OCI-LY7 (cell line): ENCODE results near the gene USP16. TPM values are rescaled to one million over a fixed set of nuclear protein-coding genes. Genes with fewer than 3 reads are reported as not detected.
A peak's percentile ranks its signal among the peaks of the same experiment; 100 is the strongest.

Experiments
- BruUV-seq: library from RNA; stranded (reverse); fragments of 400-500 nt; replicated peaks from 2 replicates; lab custom pipeline; 2021; lab: Mats Ljungman, UMichigan
- CTCF ChIA-PET: fragments of 300-600 bp; sonication (Branson Sonifier 250); formaldehyde crosslinking; loops from one replicate; lab custom pipeline; 2022; ENCODE audit warnings: antibody characterized with exemption; ENCODE audit not compliant: unreplicated experiment; lab: Charles Lee
- POLR2A ChIA-PET: fragments of 300-600 bp; sonication (Branson Sonifier 250); formaldehyde crosslinking; loops from one replicate; lab custom pipeline; 2022; ENCODE audit warnings: antibody characterized with exemption; lab: Charles Lee
- DNase-seq: peaks from one replicate; pipeline ENCODE4 v3.0.0-alpha.2; 2015; ENCODE audit warnings: low spot score
- H2AFZ ChIP-seq: fragments of 200-600 bp; sonication (generic), shearing (Covaris generic); 2 replicates; pipeline ENCODE4 v1.6.1; 2014; ENCODE audit warnings: mild to moderate bottlenecking, antibody characterized with exemption, low read length, moderate library complexity
- H3K27ac ChIP-seq: fragments of 200-600 bp; sonication (generic); 2 replicates; pipeline ENCODE4 v1.5.1; 2014; ENCODE audit warnings: mixed run types, low read depth, mild to moderate bottlenecking, moderate library complexity, low read length, inconsistent platforms; ENCODE audit not compliant: poor library complexity, severe bottlenecking
- H3K36me3 ChIP-seq: fragments of 200-600 bp; sonication (generic); 2 replicates; pipeline ENCODE4 v1.6.1; 2014; ENCODE audit warnings: mild to moderate bottlenecking, antibody characterized with exemption, low read length, moderate library complexity, mixed read lengths; ENCODE audit not compliant: insufficient read depth
- H3K4me1 ChIP-seq: fragments of 200-600 bp; sonication (generic); 2 replicates; pipeline ENCODE4 v1.5.1; 2014; ENCODE audit warnings: mild to moderate bottlenecking, low read length; ENCODE audit not compliant: insufficient read depth, poor library complexity, severe bottlenecking
- H3K4me2 ChIP-seq: fragments of 200-600 bp; sonication (generic); 2 replicates; pipeline ENCODE4 v1.6.1; 2014; ENCODE audit warnings: mild to moderate bottlenecking, low read length
- H3K4me3 ChIP-seq: fragments of 200-600 bp; sonication (generic); 2 replicates; pipeline ENCODE4 v1.5.1; 2014; ENCODE audit warnings: mild to moderate bottlenecking, low read depth, low read length; ENCODE audit not compliant: poor library complexity, severe bottlenecking
- H3K79me2 ChIP-seq: fragments of 200-600 bp; sonication (generic); 2 replicates; pipeline ENCODE4 v1.6.1; 2016; ENCODE audit warnings: low read depth, mild to moderate bottlenecking, low read length, moderate library complexity, mixed read lengths; ENCODE audit not compliant: insufficient read depth
- H3K9me2 ChIP-seq: fragments of 200-600 bp; sonication (generic); 2 replicates; pipeline ENCODE4 v1.6.1; 2016; ENCODE audit warnings: mild to moderate bottlenecking, low read length, mixed read lengths; ENCODE audit not compliant: insufficient read depth
- H3K9me3 ChIP-seq: fragments of 200-600 bp; sonication (generic); 2 replicates; pipeline ENCODE4 v1.6.1; 2014; ENCODE audit warnings: mild to moderate bottlenecking, mixed run types, low read length, mixed read lengths
- H4K20me1 ChIP-seq: fragments of 200-600 bp; sonication (generic); 2 replicates; pipeline ENCODE4 v1.6.1; 2014; ENCODE audit warnings: mild to moderate bottlenecking, antibody characterized with exemption, low read length, moderate library complexity, mixed read lengths; ENCODE audit not compliant: insufficient read depth
- CTCF ChIP-seq: fragments of 200-600 bp; sonication (generic); conservative IDR thresholded peaks from 2 replicates; pipeline ENCODE4 v1.5.1; 2014; ENCODE audit warnings: mild to moderate bottlenecking, antibody characterized with exemption, low read length, moderate library complexity, mixed read lengths
- EZH2phosphoT487 ChIP-seq: fragments of 200-600 bp; sonication (generic); IDR thresholded peaks from 2 replicates; pipeline ENCODE4 v1.6.1; 2018; ENCODE audit warnings: low read depth, borderline replicate concordance, mild to moderate bottlenecking, mixed run types, antibody characterized with exemption, low read length, moderate library complexity, mixed read lengths
- intact Hi-C: fragments of 100-400 bp; cut with micrococcal nuclease; formaldehyde crosslinking; loops from one replicate; pipeline ENCODE4 v1.10.0; 2022; ENCODE audit not compliant: unreplicated experiment
- total RNA-seq, 2 experiments: library from RNA; depleted of rRNA in 1 of 2; stranded (reverse); fragments of >200 nt in 1 of 2; shearing (Covaris generic) in 1 of 2; gene quantifications; 2 replicates each; pipeline ENCODE4 v1.2.3, GENCODE V29; 2014 to 2022

USP16 gene
- total RNA-seq, 2 experiments from 2014 or later: 22.8 to 34.2 TPM

- Histone ChIP-seq H3K36me3 (peaks cover 50% of the 10 kb centered on the region), H3K9me2 (no peaks in the 10 kb centered on the region), H3K4me1 (peaks cover 46% of the 10 kb centered on the region), H3K79me2 (peaks cover 57% of the 10 kb centered on the region), H4K20me1 (peaks cover 46% of the 10 kb centered on the region), H2AFZ (peak within 1 kb of the TSS; percentile 99), H3K9me3 (no peaks in the 10 kb centered on the region), H3K4me3 (peak within 1 kb of the TSS; percentile 100), H3K4me2 (peak within 1 kb of the TSS; percentile 98), H3K27ac (peak within 1 kb of the TSS; percentile 74)
- DNase-seq: peak; percentile 100
- intact Hi-C loops: loop anchor here (1.0 to 2.0 kb wide), 3 partner anchors 49 to 225 kb away; partner anchors contain the start of genes BACH1, LTN1 and USP16
- ChIA-PET POLR2A (interaction anchor here (0.5 to 4.6 kb wide), 23 partner anchors 8 to 325 kb away, joined by 3 to 35 read pairs (median 6); partner anchors contain the start of genes RWDD2B and USP16), CTCF (interaction anchor here (1.5 kb wide), 1 partner anchor 43 kb away, joined by 3 read pairs; no protein-coding TSS in a partner anchor)
- TF ChIP-seq EZH2phosphoT487 (no peak), CTCF (no peak)
- no TSS peak for BruUV-seq
Observed at GRCh38 chr21:29073222-29074006, 48.9 kb downstream of the USP16 start, which contains the start of gene CCT8. CCT8 (minus strand) TSS chr21:29073648; CDS start chr21:29073590, 58 bp downstream.

GRCh38 chr21:29074007-29074376 is 49.5 kb downstream of the USP16 start:
- Histone ChIP-seq H3K36me3 (peaks cover 44% of the 10 kb centered on the region), H4K20me1 (peaks cover 41% of the 10 kb centered on the region), H3K4me3 (peak overlapping the region; percentile 100), H2AFZ (peak overlapping the region; percentile 99), H3K9me2 (no peaks in the 10 kb centered on the region), H3K4me1 (peaks cover 50% of the 10 kb centered on the region), H3K4me2 (peak overlapping the region; percentile 86), H3K9me3 (no peaks in the 10 kb centered on the region), H3K79me2 (peaks cover 51% of the 10 kb centered on the region), H3K27ac (peak overlapping the region; percentile 74)
- BruUV-seq: TSS peak; percentile 89
- no peak for DNase-seq
- intact Hi-C loops: no loop called here
- TF ChIP-seq CTCF (no peak), EZH2phosphoT487 (no peak)
- CTCF ChIA-PET: interaction anchor here (0.9 to 1.5 kb wide), 2 partner anchors 14 to 43 kb away, joined by 3 read pairs; no protein-coding TSS in a partner anchor
- POLR2A ChIA-PET: interaction anchor here (0.6 to 4.6 kb wide), 20 partner anchors 9 to 1036 kb away, joined by 3 to 35 read pairs (median 6); partner anchors contain the start of genes LTN1, RWDD2B and USP16
